MCF 10A (cell line): ENCODE data around the gene IGFALS. TPM values are rescaled to one million over a fixed set of nuclear protein-coding genes. Genes with fewer than 3 reads are reported as not detected.

Source experiments
- BruUV-seq: library from RNA; stranded (reverse); fragments of 400-500 nt; replicated peaks from 2 replicates; lab custom pipeline; 2021; lab: Mats Ljungman, UMichigan
- CTCF ChIA-PET: fragments of 300-600 bp; sonication (Branson Sonifier 250); formaldehyde crosslinking; extraction: SDS; loops from one replicate; lab custom pipeline; 2021; ENCODE audit warnings: antibody characterized with exemption, inconsistent platforms; lab: Yijun Ruan, JAX
- POLR2A ChIA-PET: fragments of 300-600, 350-650 bp; sonication (Branson Sonifier 250); formaldehyde crosslinking; extraction: SDS; loops from one replicate; lab custom pipeline; 2020; ENCODE audit warnings: antibody characterized with exemption, inconsistent platforms; lab: Yijun Ruan, JAX
- DNase-seq: peaks from one replicate; pipeline ENCODE4 v3.0.0-alpha.2; 2018; ENCODE audit not compliant: unreplicated experiment
- H3K27ac Mint-ChIP-seq: one replicate; pipeline ENCODE4 v1.8.0; 2022; ENCODE audit warnings: mild to moderate bottlenecking, low read depth, mixed read lengths; ENCODE audit not compliant: unreplicated experiment
- H3K27me3 Mint-ChIP-seq: one replicate; pipeline ENCODE4 v1.8.0; 2022; ENCODE audit warnings: mixed read lengths; ENCODE audit not compliant: insufficient read depth, unreplicated experiment
- H3K36me3 Mint-ChIP-seq: one replicate; pipeline ENCODE4 v1.8.0; 2022; ENCODE audit warnings: mild to moderate bottlenecking, moderate library complexity, mixed read lengths; ENCODE audit not compliant: insufficient read depth, unreplicated experiment
- H3K4me1 Mint-ChIP-seq: one replicate; pipeline ENCODE4 v1.8.0; 2022; ENCODE audit warnings: mixed read lengths; ENCODE audit not compliant: insufficient read depth, unreplicated experiment
- H3K4me3 Mint-ChIP-seq: one replicate; pipeline ENCODE4 v1.8.0; 2022; ENCODE audit warnings: mild to moderate bottlenecking, moderate library complexity, mixed read lengths; ENCODE audit not compliant: unreplicated experiment
- H3K9me3 Mint-ChIP-seq: one replicate; pipeline ENCODE4 v1.8.0; 2022; ENCODE audit warnings: mixed read lengths; ENCODE audit not compliant: unreplicated experiment
- CTCF ChIP-seq: fragments of 200-600 bp; IDR thresholded peaks from one replicate; pipeline ENCODE4 v1.8.0; 2022; ENCODE audit warnings: antibody characterized with exemption, mild to moderate bottlenecking; ENCODE audit not compliant: unreplicated experiment
- intact Hi-C: fragments of 100-400 bp; cut with micrococcal nuclease; formaldehyde crosslinking; loops from 2 replicates; pipeline ENCODE4 v1.14.1; 2022
- total RNA-seq: library from RNA; stranded (reverse); gene quantifications from 2 replicates; pipeline ENCODE4 v1.2.3, GENCODE V29; 2022

The IGFALS gene
- total RNA-seq, 1 experiment from 2014 or later = not detected

DNA sequence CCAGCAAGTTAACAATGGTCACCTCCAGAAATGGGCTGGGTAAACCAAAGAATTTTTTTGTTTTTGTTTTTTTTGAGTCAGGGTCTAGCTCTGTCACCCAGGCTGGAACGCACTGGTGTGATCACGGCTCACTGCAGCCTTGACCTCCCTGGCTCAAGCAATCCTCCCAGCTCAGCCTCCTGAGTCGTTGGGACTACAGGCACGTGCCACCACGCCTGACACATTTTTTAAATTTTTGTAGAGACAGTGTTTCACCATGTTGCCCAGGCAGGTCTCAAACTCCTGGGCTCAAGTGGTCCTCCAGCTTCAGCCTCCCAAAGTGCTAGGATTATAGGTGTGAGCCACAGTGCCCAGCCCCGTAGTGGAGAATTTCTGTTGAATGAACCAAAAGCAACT is 12.8 kb downstream of the IGFALS start:
- POLR2A ChIA-PET = interaction anchor here (0.7 to 6.1 kb wide), 7 partner anchors 9 to 185 kb away, joined by 3 to 137 read pairs (median 5); partner anchors contain the start of genes EME2, MAPK8IP3, MRPS34 and NME3
- DNase-seq = no peak
- H3K4me1 Mint-ChIP-seq = peaks cover 9% of the 10 kb centered on the region
- H3K36me3 Mint-ChIP-seq = peaks cover 65% of the 10 kb centered on the region
- peak overlapping the region; percentile 88 for H3K4me3 Mint-ChIP-seq
- no peak for TF ChIP-seq CTCF
- CTCF ChIA-PET = interaction anchor here (1.3 kb wide), 1 partner anchor 73 kb away, joined by 3 read pairs; no protein-coding TSS in a partner anchor
- H3K27ac Mint-ChIP-seq = no peak overlapping the region
- intact Hi-C loops = no loop called here
- no peaks in the 10 kb centered on the region for H3K27me3 Mint-ChIP-seq
- no peaks in the 10 kb centered on the region for H3K9me3 Mint-ChIP-seq
- TSS peak; percentile 49 for BruUV-seq

DNA sequence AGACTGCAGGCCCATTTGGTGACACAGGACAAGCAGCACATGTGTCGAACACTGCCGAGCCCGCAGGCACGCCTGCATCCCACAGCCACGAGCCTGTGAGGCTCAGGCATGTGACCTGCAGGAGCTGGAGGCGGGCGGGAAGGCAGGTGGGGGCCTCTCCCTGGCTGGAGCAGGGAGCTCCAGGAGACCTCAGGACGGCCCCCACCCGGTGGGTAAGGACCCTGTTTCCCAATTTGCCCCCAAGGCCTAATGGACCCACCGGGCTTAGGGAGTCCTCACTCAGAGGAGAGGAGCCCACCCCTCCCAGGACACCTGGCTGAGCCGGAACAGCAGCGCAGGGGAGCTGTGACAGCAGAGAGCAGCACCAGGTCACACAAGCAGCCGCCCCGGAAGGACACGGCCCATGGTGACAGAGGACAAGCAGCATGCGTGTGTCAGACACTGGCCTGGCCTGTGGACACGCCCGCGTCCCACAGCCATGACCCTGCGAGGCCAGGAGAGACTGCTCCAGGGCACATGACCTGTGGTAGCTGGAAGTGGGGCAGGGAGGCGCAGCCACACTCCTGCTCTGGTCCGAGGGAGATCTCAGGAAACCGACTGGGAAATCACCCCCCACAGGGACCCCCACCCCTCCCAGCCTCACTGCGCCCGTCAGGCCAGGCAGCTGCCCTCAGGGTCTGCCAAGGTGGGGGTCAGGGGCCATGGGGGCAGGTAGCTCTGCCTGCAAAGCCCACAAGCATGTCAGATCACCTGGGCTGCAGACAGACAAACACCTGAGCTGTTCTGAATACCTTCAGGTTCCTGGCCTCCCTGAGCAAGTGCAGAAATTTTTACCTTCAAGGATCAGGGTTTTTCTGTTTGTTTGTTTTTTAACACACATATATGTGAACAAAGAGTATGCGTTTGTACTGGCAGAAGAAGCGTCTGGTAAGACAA is 13.5 kb downstream of the IGFALS start:
- peaks cover 6% of the 10 kb centered on the region for H3K4me1 Mint-ChIP-seq
- H3K4me3 Mint-ChIP-seq = peak overlapping the region; percentile 88
- TF ChIP-seq CTCF = no peak

DNA sequence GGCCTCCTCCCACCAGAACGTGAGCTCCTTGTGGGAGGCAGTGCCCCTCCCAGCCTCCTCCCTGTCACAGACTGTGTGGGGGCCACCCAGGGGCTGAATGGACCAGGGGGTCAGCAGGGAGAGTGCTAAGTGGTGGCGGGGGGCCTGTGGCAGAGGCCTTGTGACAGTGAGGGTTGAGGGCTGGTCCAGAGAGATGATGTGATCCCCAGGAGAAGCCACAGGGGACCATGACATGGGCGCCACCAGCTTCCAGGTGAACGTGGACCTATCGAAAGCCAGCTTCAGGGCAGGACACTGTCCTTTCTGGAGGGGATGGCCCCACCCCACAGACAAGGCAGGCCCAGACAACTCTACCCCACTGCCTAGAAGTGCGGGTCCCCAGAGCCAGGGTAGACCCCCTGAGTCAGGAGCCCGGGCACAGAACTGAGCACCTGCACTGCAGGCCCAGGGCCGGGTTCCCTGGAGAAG is 14.2 kb downstream of the IGFALS start:
- ChIA-PET POLR2A (interaction anchor here (0.6 to 6.1 kb wide), 4 partner anchors 8 to 375 kb away, joined by 3 to 137 read pairs (median 4); partner anchors contain the start of genes EME2, MRPS34 and NME3), CTCF (interaction anchor here (1.1 to 1.3 kb wide), 2 partner anchors 34 to 72 kb away, joined by 3 read pairs; no protein-coding TSS in a partner anchor)
- peaks cover 65% of the 10 kb centered on the region for H3K36me3 Mint-ChIP-seq
- H3K27me3 Mint-ChIP-seq = no peaks in the 10 kb centered on the region
- BruUV-seq = no TSS peak
- peaks cover 4% of the 10 kb centered on the region for H3K4me1 Mint-ChIP-seq
- no peaks in the 10 kb centered on the region for H3K9me3 Mint-ChIP-seq
- no peak for TF ChIP-seq CTCF
- H3K27ac Mint-ChIP-seq = no peak overlapping the region
- DNase-seq = no peak
- intact Hi-C loops = no loop called here
- no peak overlapping the region for H3K4me3 Mint-ChIP-seq

More for the DNA sequence above, 13.5 kb downstream of the IGFALS start:
- H3K9me3 Mint-ChIP-seq = no peaks in the 10 kb centered on the region
- no peaks in the 10 kb centered on the region for H3K27me3 Mint-ChIP-seq
- POLR2A ChIA-PET = interaction anchor here (0.6 to 6.1 kb wide), 7 partner anchors 9 to 359 kb away, joined by 3 to 137 read pairs (median 4); partner anchors contain the start of genes EME2, MAPK8IP3, MRPS34 and NME3
- DNase-seq = no peak
- no TSS peak for BruUV-seq
- peaks cover 65% of the 10 kb centered on the region for H3K36me3 Mint-ChIP-seq
- intact Hi-C loops = no loop called here
- H3K27ac Mint-ChIP-seq = no peak overlapping the region
- CTCF ChIA-PET = interaction anchor here (1.3 kb wide), 1 partner anchor 73 kb away, joined by 3 read pairs; no protein-coding TSS in a partner anchor
